Measurements from ENCODE around the gene MRPL24. TPM values are rescaled to one million over a fixed set of nuclear protein-coding genes. Genes with fewer than 3 reads are reported as not detected.
A peak's percentile ranks its signal among the peaks of the same experiment; 100 is the strongest.
"Not testable (repeated sequence)": the region's sequence is repeated elsewhere in the genome, so short reads cannot be mapped to it uniquely, and the experiment has no call there.

Gene MRPL24
- total RNA-seq, 1 donor from 2014 or later = 41.8 TPM

- DNase-seq (no peak), ATAC-seq (peak; percentile 1)
- H3K27ac ChIP-seq = peak overlapping the region; percentile 89
- no peaks in the 10 kb centered on the region for H3K9me3 ChIP-seq
- peaks cover 14% of the 10 kb centered on the region for H3K36me3 ChIP-seq
- peak overlapping the region; percentile 88 for H3K4me3 ChIP-seq
- no peaks in the 10 kb centered on the region for H3K27me3 ChIP-seq
- no peak for TF ChIP-seq CTCF (IDR thresholded peaks at IDR 0.05)
- peaks cover 32% of the 10 kb centered on the region for H3K4me1 ChIP-seq
- intact Hi-C loops (cut with DNase I) = no loop called here
These were observed 25.6 kb upstream of the MRPL24 start for GRCh38 chr1:156766298-156767100.

GRCh38 chr1:156765666-156766065 is 24.8 kb upstream of the MRPL24 start:
- DNase-seq (no peak), ATAC-seq (no peak)
- Histone ChIP-seq H3K36me3 (peaks cover 7% of the 10 kb centered on the region), H3K27ac (no peak overlapping the region), H3K27me3 (no peaks in the 10 kb centered on the region), H3K4me3 (peak overlapping the region; percentile 88), H3K4me1 (peaks cover 23% of the 10 kb centered on the region), H3K9me3 (no peaks in the 10 kb centered on the region)
- no peak for TF ChIP-seq CTCF (IDR thresholded peaks at IDR 0.05)
- intact Hi-C loops (cut with DNase I) = no loop called here

GRCh38 chr1:156765136-156765535 is 24.2 kb upstream of the MRPL24 start:
- H3K4me3 ChIP-seq; intact Hi-C loops (cut with DNase I); H3K9me3 ChIP-seq; ATAC-seq; H3K27ac ChIP-seq; DNase-seq; H3K36me3 ChIP-seq; H3K27me3 ChIP-seq: not testable (repeated sequence)
- peaks cover 19% of the 10 kb centered on the region for H3K4me1 ChIP-seq

GRCh38 chr1:156760796-156761104 is 19.9 kb upstream of the MRPL24 start:
- intact Hi-C loops (cut with DNase I) = no loop called here
- Histone ChIP-seq H3K36me3 (no peaks in the 10 kb centered on the region), H3K4me3 (no peak overlapping the region), H3K9me3 (no peaks in the 10 kb centered on the region), H3K27ac (no peak overlapping the region), H3K4me1 (no peaks in the 10 kb centered on the region), H3K27me3 (no peaks in the 10 kb centered on the region)
- no peak for ATAC-seq
- DNase-seq = no peak
- TF ChIP-seq CTCF (IDR thresholded peaks at IDR 0.05) = no peak

GRCh38 chr1:156760092-156760795 is 19.4 kb upstream of the MRPL24 start:
- Histone ChIP-seq H3K27ac (no peak overlapping the region), H3K27me3 (no peaks in the 10 kb centered on the region), H3K4me3 (no peak overlapping the region), H3K36me3 (no peaks in the 10 kb centered on the region), H3K4me1 (no peaks in the 10 kb centered on the region), H3K9me3 (no peaks in the 10 kb centered on the region)
- ATAC-seq = no peak
- intact Hi-C loops (cut with DNase I) = no loop called here
- no peak for DNase-seq
- TF ChIP-seq CTCF (IDR thresholded peaks at IDR 0.05) = no peak

- H3K36me3 ChIP-seq; intact Hi-C loops (cut with DNase I); H3K4me3 ChIP-seq; H3K27me3 ChIP-seq; H3K27ac ChIP-seq; DNase-seq; H3K9me3 ChIP-seq; H3K4me1 ChIP-seq; ATAC-seq: not testable (repeated sequence)
These were observed 16.8 kb upstream of the MRPL24 start for GRCh38 chr1:156757572-156758253.
